HG03342 (cell line): ENCODE results near the gene NEK1.

Experiments used
- ATAC-seq: cut with Tn5 transposase; IDR thresholded peaks from one replicate; pipeline ENCODE4 v1.9.1; 2021; ENCODE audit warnings: mild to moderate bottlenecking, moderate library complexity; ENCODE audit not compliant: unreplicated experiment

The NEK1 gene

GRCh38 chr4:169611991-169612870, at the start of gene NEK1:
TSS of gene NEK1 (minus strand) at chr4:169612583. CDS start at chr4:169602630, 9,953 bp downstream.
- ATAC-seq = peak; percentile 88

GRCh38 chr4:169661761-169662160, 49.4 kb upstream of the NEK1 start:
- ATAC-seq = no peak

- no peak for ATAC-seq
Observed at GRCh38 chr4:169660929-169661328, 48.5 kb upstream of the NEK1 start.

- peak; percentile 98 for ATAC-seq
Observed at GRCh38 chr4:169659716-169660670, 47.6 kb upstream of the NEK1 start.

- no peak for ATAC-seq
Observed at GRCh38 chr4:169658975-169659715, 46.8 kb upstream of the NEK1 start.

GRCh38 chr4:169658196-169658595, 45.8 kb upstream of the NEK1 start:
- no peak for ATAC-seq

GRCh38 chr4:169657470-169658107, 45.2 kb upstream of the NEK1 start:
- ATAC-seq = no peak

- ATAC-seq = no peak
Observed at GRCh38 chr4:169655401-169655800, 43.0 kb upstream of the NEK1 start.

GRCh38 chr4:169652535-169652934, 40.2 kb upstream of the NEK1 start:
- no peak for ATAC-seq

- ATAC-seq = no peak
Observed at GRCh38 chr4:169650227-169650936, 38.0 kb upstream of the NEK1 start.

- no peak for ATAC-seq
Observed at GRCh38 chr4:169649545-169650226, 37.3 kb upstream of the NEK1 start.

GRCh38 chr4:169645627-169646026, 33.2 kb upstream of the NEK1 start:
- ATAC-seq = no peak

- ATAC-seq = no peak
Observed at GRCh38 chr4:169644802-169645201, 32.4 kb upstream of the NEK1 start.

GRCh38 chr4:169640261-169640870, 28.0 kb upstream of the NEK1 start:
- no peak for ATAC-seq

- ATAC-seq = no peak
Observed at GRCh38 chr4:169634975-169635374, 22.6 kb upstream of the NEK1 start.

GRCh38 chr4:169632896-169633295, 20.5 kb upstream of the NEK1 start:
- ATAC-seq = no peak

- no peak for ATAC-seq
Observed at GRCh38 chr4:169630069-169630468, 17.7 kb upstream of the NEK1 start.

- no peak for ATAC-seq
Observed at GRCh38 chr4:169628579-169628978, 16.2 kb upstream of the NEK1 start.

- ATAC-seq = peak; percentile 86
Observed at GRCh38 chr4:169627307-169627706, 14.9 kb upstream of the NEK1 start.
